Measurements from ENCODE around the gene PAH. TPM values are rescaled to one million over a fixed set of nuclear protein-coding genes. Genes with fewer than 3 reads are reported as not detected.

PAH gene
- total and polyA plus RNA-seq, 2 of the 4 experiments (the other 2 are of a cell fraction): not detected

- Histone ChIP-seq H3K56ac (ENCODE audit: extremely low read depth, insufficient read depth, low read length) (no peak overlapping the region), H2AK5ac (ENCODE audit: low read depth, low read length) (no peak overlapping the region), H3K36me3 (ENCODE audit: control insufficient read depth, insufficient read depth, low read length) (no peaks in the 10 kb centered on the region), H3K4me2 (ENCODE audit: low read depth, low read length) (no peak overlapping the region), H4K5ac (ENCODE audit: low read depth, low read length) (no peak overlapping the region), H3K9ac (ENCODE audit: low read depth, low read length) (no peak overlapping the region), H4K8ac (ENCODE audit: low read depth in 2 of 2, low read length in 2 of 2) (no peak overlapping the region), H2BK120ac (ENCODE audit: low read depth, low read length) (no peak overlapping the region), H3K23ac (ENCODE audit: low read depth, low read length) (no peak overlapping the region), H2BK5ac (ENCODE audit: low read depth, low read length, poor library complexity, severe bottlenecking) (no peak overlapping the region), H3K14ac (replicated peaks; ENCODE audit: low read depth, low read length) (no peak overlapping the region), H2AK9ac (replicated peaks; ENCODE audit: low read depth, low read length, poor library complexity) (no peak overlapping the region), H3K27me3 (ENCODE audit: control insufficient read depth, insufficient read depth, low read length) (no peaks in the 10 kb centered on the region), H3K4me3 (ENCODE audit: insufficient read depth, low read depth, low read length) (no peak overlapping the region), H3K4ac (ENCODE audit: low read depth, low read length) (no peak overlapping the region), H3K27ac (ENCODE audit: insufficient read depth, low read length) (no peak overlapping the region), H2AFZ (replicated peaks; ENCODE audit: low read length, poor library complexity) (no peak overlapping the region), H2BK20ac (ENCODE audit: low read depth, low read length) (no peak overlapping the region), H3K4me1 (ENCODE audit: control insufficient read depth, insufficient read depth, low read length) (no peaks in the 10 kb centered on the region), H4K91ac (ENCODE audit: insufficient read depth, low read depth, low read length) (no peak overlapping the region), H3K9me1 (ENCODE audit: insufficient read depth, low read length) (no peaks in the 10 kb centered on the region), H4K20me1 (ENCODE audit: insufficient read depth, low read length) (no peaks in the 10 kb centered on the region), H2BK15ac (ENCODE audit: low read depth, low read length) (no peak overlapping the region), H3K18ac (ENCODE audit: low read depth, low read length) (no peak overlapping the region), H3K9me3 (ENCODE audit: control insufficient read depth, insufficient read depth, low read length) (peaks cover 15% of the 10 kb centered on the region), H3K79me1 (ENCODE audit: low read depth in 1 of 2, low read length in 2 of 2) (no peaks in the 10 kb centered on the region)
- in situ Hi-C loops (cut with MboI; ENCODE audit: low sequenced_read_pairs): no loop called here
- no CpG with 5 or more reads among the region's 8 CpGs for WGBS, 2 experiments (ENCODE audit: extremely low coverage in 2 of 2, insufficient read length in 1 of 2)
- TF ChIP-seq USF2 (IDR thresholded peaks at IDR 0.05; ENCODE audit: low read depth, low read length): no peak
- peak; percentile 35 for TF ChIP-seq RAD21 (IDR thresholded peaks at IDR 0.05; ENCODE audit: low read length)
- no peak for TF ChIP-seq CHD1 (IDR thresholded peaks at IDR 0.05; ENCODE audit: low read depth, low read length)
- no peak for TF ChIP-seq BHLHE40 (IDR thresholded peaks at IDR 0.05; ENCODE audit: low read depth, low read length)
- no peak for TF ChIP-seq ELK1 (IDR thresholded peaks at IDR 0.05; ENCODE audit: borderline replicate concordance, low read depth, low read length)
- no peak for TF ChIP-seq POLR2A (IDR thresholded peaks at IDR 0.05; ENCODE audit: low read depth, low read length)
- no peak for TF ChIP-seq CEBPB (IDR thresholded peaks at IDR 0.05; ENCODE audit: low read depth, low read length)
- no peak for TF ChIP-seq RCOR1 (IDR thresholded peaks at IDR 0.05; ENCODE audit: insufficient replicate concordance, low read length)
- no peak for TF ChIP-seq MXI1 (IDR thresholded peaks at IDR 0.05; ENCODE audit: borderline replicate concordance, low read depth, low read length)
- TF ChIP-seq CTCF (conservative IDR thresholded peaks at IDR 0.05; ENCODE audit: low read depth, low read length): peak; percentile 51
- peak; percentile 37; the same call in 1 of the 2 replicates for TF ChIP-seq SMC3 (IDR thresholded peaks at IDR 0.05; ENCODE audit: low read depth, low read length)
- no peak for TF ChIP-seq NFE2L2 (IDR thresholded peaks at IDR 0.05; ENCODE audit: low read depth, low read length)
- no peak for TF ChIP-seq MAZ (IDR thresholded peaks at IDR 0.05; ENCODE audit: borderline replicate concordance, low read depth, low read length)
- TF ChIP-seq RFX5 (IDR thresholded peaks at IDR 0.05; ENCODE audit: low read depth, low read length): no peak
- ChIA-PET CTCF (interaction anchor here (0.6 to 1.1 kb wide), 4 partner anchors 11 to 1155 kb away, joined by 3 to 5 read pairs (median 4); no protein-coding TSS in a partner anchor), POLR2A (ENCODE audit: unreplicated experiment) (no interaction called here)
- dilution Hi-C loops (cut with HindIII; ENCODE audit: low sequenced_read_pairs, unreplicated experiment): no loop called here
- DNase-seq (no peak), ATAC-seq (ENCODE audit: low read depth) (peak; percentile 49; the same call in 1 of the 2 replicates)
- intact Hi-C loops (cut with micrococcal nuclease): no loop called here
- BruUV-seq (replicated peaks): no TSS peak
Observed at GRCh38 chr12:102883204-102883799, 33.7 kb downstream of the PAH start.

All from IMR-90 (cell line).